HG03439 (cell line): ENCODE measurements around the gene SFXN5.
"Not testable (repeated sequence)": the region's sequence is repeated elsewhere in the genome, so short reads cannot be mapped to it uniquely, and the experiment has no call there.

Source experiments
- ATAC-seq: cut with Tn5 transposase; IDR thresholded peaks from one replicate; pipeline ENCODE4 v1.9.1; 2021; ENCODE audit warnings: mild to moderate bottlenecking, moderate library complexity; ENCODE audit not compliant: unreplicated experiment

SFXN5 gene

DNA sequence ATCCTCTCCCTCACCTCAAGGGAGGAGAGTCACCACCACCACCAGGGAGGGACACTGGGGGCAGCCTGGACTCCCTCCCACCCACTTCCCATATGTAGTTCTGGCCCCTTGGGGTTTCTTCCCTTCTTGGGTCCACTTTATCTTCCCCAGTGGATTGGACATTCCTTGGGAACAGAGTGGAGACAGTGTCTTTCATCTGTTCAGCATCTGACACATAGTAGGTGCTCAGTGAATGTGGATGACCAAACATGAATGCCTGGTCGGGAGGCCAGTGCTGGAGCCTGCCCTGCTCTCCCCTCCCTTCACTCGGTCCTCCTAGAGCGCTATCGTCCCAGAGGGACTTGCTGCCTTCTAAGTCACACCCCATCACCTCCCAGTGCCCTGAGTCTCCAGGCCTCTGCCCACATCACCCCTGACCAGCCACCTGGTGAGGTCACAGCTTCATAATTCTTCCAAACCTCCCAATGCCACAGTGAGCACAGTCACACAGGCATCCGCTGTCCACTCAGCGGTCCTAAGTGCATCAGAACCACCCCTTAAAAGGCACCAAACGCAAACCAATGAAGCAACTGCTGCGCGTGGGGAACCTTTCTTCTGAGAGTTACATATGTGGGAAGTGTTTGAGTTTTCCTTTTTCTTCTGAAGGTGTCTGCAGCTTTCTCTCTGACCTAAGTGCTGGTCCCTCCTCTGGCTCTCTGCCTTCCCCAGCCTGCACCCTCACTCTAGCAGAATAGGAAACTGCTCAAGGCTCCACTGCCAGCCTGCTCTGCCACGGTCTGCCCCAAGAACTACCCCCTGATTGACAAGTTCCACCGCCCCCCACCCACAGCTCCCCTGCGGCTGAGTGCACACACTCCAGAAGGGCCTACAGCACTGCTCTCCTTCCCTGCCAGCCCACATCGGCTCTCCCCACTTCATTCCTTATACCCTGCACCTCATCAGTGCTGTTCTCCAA is 7.2 kb upstream of the SFXN5 start:
- ATAC-seq: no peak

DNA sequence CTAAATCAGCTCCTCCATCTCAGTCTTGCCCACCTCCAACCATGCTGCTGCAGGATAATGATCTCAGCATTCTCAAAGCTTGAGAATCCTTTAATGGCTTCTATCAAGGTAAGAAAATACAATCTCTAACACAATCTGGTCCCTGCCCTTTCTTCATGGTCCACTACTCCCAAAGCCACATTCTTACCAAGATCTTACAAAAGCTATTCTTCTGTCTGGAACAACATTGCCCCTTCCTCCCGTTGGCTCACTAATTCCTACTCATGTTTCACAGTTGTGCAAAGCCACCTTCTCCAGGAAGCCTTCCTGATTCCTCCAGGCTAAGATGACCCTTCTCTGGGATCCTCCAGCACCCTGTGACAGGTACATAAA is 5.9 kb upstream of the SFXN5 start:
- ATAC-seq: no peak

DNA sequence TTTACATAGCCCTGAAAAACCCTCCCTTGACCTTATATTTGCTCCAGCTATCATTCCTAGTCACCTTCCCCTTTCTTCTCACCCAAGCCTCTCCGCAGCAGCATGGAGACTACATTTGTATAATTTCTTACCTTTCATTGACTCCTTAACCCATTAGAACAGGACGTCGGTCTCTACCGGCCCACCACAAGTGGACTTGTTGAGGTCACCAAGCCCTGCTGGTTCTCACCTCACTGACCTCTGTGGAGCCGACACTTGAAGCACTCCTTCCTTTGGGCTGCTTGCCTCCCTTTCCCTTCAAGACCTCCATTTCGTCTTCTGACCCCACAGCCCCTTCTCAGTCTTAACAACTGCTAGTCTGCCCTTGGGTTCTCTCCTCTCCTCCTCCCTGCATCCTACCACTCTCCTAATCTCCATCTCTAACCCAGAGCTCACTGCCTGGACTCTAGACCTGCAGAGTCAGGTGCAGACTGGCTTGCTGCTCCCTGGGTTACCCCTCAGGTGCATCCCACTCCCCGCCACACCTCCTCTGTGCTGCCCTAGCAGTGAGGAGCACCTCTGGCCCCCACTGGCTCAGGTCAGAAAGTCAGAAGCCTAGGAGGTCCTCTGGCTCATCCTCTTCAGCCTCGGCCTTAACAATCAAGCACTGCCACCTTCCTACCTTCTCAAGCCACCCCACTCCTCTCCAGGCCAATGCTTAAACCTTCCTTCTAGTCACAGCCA is 5.3 kb upstream of the SFXN5 start:
- no peak for ATAC-seq

DNA sequence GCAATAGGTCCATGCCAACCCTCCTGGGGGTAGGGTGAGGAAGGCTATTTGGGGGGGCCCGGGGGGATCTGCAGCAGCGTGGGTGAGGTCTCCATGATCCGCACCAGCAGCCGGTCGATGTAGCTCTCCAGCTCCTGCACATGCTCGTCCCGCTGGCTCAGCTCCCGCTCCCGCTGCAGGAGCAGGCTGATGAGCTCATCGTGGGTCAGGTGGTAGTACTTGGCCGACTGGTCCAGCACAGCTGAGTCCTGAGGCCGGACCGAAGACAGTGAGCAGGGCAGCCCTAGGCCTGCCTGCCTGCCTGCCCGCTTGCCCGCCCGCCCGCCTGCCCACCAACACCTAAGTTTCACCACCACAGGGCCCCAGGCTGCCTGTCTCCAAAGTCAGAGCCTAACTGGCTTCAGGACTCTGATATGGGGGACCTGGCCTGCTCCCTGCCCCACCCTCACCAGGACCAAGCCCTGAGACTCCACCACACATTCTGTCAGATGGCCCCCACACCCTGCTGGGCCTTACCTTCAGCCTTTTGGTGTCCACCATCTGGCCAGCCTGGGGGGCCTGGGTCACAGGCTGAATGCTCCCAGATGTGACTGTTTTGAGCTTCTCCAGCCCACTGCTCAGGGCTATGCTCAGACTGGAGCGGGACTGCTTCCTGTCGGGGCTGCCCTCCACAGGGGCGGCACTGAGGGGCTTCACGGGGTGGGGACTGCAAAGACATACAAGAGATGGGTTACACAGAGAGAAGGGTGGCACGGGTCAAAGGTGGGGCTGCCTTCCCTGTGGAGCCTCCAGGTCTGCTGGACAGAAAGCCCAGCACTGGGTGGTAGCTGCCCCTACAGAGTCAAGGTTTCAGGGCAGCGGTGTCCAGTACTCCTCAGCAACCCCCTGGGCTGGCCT is 4.2 kb upstream of the SFXN5 start:
- ATAC-seq: no peak

DNA sequence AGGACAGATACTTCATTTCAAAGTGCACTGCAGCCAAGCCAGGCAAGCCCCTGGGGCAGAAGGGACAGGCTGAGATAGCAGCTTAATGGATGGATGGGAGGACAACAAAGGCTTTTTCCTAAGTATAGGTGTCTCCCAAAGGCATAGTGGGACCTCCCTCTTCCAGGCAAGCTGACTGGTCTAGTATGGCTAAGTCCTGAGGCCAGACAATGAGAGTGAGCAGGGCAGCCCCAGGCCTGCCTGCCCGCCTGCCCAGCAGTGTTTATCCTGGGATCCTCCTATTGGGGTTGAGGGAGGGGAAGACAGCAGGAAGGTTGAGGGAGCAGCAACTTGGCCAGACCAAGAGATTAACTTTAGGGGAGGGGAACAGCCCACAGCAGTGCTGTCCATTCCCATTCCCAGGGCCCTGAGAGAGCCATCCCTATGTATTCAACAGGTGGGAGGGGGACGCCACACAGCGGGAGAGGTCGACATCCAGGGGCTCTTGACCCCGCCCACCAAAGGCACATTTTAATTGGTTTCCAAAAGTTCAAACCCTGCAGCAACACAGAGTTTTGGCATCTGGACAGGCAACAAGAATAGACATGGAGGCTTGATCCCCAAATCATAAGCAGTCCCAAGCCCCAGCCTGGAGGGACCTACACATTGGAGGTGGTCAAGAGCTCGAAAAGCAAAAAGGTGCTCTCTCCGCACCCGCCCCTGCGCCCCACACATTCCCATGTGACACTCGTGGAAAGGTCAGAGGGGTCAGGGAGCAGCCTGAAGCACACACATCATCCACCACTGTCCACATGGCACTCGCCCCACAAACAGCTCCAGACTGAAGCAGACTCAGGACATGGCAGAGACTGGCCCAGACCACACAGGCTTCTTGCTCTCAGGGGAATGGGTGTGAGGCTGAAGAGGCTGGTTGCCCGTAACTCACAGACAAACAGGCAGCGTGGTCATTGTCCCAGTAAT is 2.9 kb upstream of the SFXN5 start:
- ATAC-seq: no peak

DNA sequence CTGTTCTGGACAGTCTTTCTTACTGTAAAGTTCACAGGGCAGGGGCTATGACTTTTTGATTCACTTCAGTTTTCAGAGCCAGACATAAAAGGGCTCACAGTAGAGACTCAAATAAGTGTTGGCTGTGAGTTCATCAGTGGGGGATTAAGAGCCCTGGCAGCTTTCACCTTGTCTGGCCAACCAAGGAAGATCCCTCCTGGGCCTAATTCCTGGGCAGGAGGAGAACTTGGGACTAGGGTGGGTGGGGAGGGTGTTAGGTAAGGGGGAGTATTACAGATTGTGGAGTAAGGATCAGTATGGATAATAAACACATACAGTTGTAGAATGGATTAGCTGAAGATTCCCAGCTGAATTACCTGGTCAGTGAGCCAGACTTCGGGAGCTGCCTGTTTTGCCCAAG is 904 bp upstream of the SFXN5 start:
- no peak for ATAC-seq

DNA sequence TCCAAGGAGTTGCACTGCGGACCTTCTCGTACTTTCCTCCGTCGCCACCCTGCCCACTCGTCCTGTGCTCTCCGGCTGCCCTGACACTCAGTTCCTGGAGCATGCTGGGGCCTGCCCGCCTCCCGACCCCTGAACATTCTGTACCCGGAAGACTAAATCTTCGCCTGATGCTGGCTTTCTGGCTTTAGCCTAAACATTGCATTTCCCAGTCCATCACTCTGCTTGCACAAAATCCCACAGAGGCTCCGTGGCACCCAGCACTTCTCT is 550 bp upstream of the SFXN5 start:
- no peak for ATAC-seq

DNA sequence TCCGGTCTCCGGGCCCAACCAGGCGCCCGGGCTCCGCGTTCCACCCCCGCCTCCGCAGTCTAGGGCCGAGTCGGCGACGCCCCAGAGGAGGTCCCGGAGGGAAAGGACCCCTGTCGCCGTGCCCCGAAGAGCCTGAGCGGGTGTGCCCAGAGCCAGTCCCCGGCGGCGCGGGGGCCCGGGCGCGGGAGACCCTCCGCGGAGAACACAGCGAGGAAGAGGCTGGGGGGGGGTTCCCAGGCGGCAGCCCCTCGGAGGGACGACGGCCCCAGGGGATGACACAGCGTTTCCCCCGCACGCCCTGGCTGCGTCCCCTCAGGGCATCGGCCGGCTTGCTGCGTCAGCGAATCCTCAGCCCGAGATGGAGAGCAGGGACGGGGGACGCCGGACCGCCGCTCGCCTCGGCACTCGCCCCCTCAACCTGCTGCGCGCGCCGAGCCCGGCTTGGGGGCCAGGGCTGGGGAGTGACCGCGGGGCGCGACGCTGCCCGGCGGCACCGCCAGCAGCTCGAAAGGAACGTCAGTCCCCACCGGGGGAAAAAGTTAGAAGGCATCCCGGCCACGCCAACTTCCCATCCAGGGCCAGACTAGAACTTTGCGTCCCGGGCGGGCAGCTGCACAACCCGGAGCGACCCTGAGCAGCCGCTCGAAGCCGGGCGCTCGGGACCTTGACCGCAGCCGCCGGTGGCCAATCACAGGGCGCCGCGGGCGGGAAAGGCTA is 711 bp downstream of the SFXN5 start:
- peak; percentile 28 for ATAC-seq

DNA sequence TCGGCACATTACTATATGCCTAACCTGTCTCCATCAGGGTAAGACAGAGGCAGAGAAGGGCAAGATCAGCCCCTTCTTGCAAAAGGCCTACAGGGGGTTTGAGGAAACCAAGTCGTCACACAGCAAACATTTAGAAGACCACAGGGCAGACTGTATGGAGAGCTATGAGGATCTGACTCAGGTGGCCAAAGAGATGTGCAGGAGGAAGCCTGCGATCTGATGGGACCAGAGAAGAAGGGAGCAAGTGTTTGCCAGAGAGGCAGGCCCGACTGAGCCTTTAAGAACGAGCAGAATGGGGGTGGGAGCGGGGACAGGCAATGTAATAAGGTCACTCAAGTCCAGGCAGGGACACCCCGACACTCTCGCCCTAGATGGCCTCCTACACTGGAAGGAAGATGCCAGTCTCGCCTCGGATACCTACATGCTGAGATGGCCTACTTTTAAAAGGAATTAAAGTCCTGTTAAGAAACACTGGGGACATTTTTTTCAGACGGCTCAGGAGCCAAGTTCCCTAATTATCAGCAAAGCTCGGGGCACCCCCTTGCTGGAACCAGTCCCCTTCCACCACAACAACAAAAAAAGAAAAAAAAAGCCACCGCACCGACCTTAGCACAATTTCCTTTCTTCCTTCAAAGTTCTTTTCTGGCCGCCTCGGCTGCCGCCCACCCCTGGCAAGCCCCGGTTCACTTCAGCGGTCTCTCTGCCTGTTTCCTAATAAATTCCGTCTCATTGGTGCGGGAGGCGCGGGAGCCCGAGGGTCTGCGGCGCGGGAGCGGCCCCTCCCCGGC is 1.5 kb downstream of the SFXN5 start:
- no peak for ATAC-seq

DNA sequence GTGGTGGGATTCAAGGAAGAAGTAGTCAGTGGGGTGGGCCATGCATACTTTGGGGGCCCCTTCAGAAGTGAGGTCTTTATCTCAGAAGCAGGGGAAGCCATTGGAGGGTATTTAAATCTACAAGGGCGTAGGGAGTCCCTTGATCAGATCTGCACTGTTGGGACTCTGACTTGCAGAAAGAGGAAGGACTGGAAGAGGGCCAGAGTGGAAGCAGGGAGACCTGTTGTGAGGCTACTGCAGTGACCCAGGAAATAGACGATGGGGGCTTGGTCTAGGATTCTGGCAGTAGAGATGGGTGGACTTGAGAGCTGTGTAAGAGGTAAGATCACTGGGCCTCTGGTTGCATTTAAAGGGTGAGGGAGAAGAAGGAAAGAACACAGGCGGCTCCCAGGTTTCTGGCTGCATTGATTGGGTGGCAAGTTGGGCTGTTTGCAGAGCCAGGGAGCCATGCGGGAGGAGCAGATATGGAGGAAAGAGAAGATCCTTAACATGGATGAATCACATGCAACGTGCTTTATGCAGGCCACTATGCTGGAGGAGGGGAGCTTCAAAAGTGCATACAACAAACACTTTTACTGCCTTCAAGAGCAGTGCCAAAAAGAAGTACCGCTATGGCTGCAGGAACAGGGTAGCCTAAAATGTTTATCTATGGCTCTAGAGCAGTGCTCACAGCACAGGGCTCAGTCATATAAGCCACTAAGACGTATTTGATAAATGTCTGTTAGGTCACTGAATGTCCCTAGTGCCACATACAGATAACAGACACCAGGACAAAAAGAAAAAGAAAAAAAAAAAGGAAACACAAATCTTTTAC is 2.3 kb downstream of the SFXN5 start:
- ATAC-seq: no peak

DNA sequence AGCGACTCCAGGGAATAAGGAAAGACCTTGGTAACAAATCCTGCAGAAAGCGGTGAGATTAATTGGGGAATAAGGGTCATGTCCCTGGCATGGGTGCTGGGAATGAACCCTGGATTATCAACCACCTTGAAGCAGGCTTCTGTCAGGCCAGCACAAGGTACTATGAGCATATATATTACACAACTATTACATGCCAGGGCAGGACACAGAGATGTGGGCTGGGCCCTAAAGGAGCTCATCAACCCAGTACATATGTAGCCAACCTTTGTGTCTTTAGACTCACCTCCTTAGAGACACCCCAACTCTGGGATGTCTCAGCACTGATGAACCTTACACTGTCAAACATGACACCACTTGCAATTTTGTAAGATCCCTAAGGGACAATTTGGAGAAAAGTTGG is 3.4 kb downstream of the SFXN5 start:
- no peak for ATAC-seq

DNA sequence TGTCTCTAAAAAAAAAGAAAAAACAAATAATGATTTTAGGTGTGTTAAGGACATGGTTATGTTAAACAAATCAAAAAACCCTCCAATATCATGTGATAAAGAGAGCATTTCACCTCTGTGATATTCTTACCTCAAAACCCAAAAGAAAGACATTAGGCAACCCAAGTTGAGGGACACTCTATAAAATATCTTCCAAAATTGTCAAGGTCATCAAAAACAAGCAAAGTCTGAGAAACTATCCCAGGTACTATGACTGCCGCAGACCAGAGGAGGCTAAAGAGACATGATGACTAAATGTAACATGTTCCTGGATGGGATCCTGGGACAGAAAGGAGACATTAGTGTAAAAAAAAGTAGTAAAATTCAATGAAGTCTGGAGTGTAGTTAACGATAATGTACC is 4.5 kb downstream of the SFXN5 start:
- ATAC-seq: no peak

DNA sequence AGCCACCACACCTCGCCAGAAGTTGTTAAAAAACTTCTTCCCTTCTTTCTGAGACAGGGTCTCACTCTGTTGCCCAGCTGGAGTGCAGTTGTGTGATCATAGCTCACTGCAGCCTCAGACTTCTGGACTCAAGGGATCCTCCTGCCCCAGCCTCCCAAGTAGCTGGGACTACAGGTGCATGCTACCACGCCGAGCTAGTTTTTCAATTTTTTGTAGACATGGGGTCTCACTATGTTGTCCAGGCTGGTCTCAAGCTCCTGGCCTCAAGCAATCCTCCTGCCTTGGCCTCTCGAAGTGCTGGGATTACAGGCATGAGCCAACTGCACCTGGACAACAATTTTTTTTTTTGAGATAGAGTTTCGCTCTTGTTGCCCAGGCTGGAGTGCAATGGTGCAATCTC is 6.4 kb downstream of the SFXN5 start:
- not testable (repeated sequence) for ATAC-seq

DNA sequence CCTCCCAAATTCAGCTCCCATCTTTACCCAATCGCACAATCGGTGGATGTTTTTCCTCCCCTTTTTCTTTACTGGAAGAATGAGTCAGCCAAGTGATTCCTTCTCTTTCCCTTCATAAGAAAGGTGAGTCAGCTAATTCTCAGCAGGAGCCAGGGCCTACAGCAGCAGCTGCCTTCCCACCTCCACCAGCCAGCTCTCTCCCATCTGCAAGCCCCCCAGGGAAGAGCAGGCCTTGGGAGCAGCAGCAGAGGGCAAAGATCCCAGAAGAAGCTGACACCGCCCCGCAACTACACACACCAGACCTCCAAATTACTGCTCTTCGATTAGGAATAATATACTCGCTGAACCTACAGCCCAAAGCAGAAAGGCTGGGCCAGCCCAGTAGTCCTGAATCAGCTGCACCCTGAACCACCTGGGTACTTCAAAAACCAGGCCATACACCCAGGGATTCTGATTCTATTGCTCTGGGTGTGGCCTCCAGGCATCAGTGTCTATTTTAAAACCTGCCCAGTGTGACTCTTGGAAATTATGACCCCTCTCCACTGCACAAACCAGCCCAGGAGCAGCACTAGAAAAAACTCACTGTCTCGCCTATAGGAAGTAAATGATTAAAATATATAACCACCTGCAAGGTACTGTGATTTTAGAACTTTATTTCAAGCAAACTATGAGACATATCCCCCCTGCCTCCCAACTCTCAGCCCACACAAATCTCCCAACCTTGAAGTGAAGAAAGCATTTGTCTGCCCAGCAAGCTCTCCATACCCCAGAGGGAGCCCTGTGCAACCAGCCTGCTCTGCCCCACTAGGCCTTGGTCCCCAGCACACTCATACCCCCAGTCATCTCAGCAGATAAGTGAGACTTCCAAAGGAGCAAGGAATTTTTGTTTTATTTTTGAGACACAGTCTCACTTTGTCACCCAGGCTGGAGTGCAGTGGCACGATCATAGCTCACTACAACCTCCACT is 7.3 kb downstream of the SFXN5 start:
- ATAC-seq: no peak

DNA sequence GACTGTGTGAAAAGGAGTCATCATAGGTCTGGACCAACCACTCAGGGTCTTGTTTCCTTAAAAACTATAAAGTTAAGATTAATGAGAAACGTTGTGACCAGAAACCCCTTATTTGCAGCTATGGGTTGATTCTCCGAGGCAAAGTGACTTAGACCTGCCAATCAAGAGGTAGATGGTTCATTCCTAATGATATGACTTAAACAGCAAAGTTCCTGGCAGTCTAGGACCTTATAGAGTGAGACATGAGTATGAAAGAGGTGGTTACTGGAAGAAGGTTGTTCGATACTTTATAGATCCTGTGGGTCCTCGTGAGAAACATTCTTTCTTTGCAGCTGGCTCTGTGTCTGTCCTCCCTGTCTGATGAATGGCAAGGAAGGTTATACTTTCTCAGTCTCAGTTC is 8.0 kb downstream of the SFXN5 start:
- no peak for ATAC-seq

DNA sequence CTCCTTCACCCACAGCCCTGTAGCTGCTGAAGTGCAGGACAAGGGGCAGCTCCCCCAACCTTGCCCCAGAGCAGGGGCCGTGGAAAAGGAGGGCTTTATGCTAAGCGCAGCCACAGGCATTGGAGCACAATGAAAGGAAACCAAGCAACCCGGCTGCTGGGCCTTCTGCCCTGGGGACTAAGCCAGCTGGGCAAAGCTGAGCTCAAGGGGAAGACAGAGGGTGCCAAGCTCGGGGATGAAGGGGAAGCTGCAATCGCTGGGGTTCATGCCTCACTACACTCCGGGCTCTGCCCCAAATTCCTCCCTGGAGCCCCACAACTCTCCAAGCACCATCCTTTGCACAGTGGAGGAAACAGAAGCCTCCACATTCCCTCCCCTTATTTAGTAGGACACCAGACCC is 12.4 kb downstream of the SFXN5 start:
- ATAC-seq: no peak

DNA sequence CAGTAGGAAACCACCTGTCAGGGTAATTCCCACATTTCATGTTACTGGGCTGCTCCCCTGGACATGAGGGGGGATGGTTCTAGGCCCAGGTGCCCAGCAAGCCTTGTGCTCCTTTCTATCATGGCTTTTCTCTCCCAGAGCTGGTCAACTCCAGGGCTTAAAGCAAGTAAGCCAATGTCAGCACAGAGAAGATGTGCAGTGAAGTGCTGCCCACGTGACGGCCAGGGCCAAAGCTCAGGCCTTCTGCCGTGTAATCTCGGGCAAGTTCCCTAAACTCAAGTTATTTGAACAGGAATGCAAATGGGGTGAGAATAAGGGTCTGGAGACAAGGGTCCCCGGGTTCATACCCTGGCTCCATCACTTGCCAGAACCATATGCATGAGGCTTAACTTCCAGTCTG is 16.5 kb downstream of the SFXN5 start:
- no peak for ATAC-seq
